Skeletal muscle tissue (tissue), 4 donors: ENCODE results near the gene MPIG6B. TPM values are rescaled to one million over a fixed set of nuclear protein-coding genes. Genes with fewer than 3 reads are reported as not detected.

Source experiments
- H3K27ac ChIP-seq: one replicate; pipeline ENCODE4 v1.7.0; 2013; ENCODE audit warnings: mild to moderate bottlenecking, low read depth, low read length, inconsistent platforms
- H3K27me3 ChIP-seq, 3 donors: one replicate each; pipeline ENCODE4 v1.7.0; 2013; ENCODE audit warnings: low read length in 3 of 3; ENCODE audit not compliant: control insufficient read depth in 3 of 3, insufficient read depth in 3 of 3
- H3K36me3 ChIP-seq, 3 donors: one replicate each; pipeline ENCODE4 v1.7.0; 2013; ENCODE audit warnings: low read length in 3 of 3; ENCODE audit not compliant: control insufficient read depth in 3 of 3, insufficient read depth in 3 of 3
- H3K4me1 ChIP-seq, 3 donors: one replicate each; pipeline ENCODE4 v1.7.0; 2013; ENCODE audit warnings: low read length in 3 of 3, mild to moderate bottlenecking in 3 of 3; ENCODE audit not compliant: control insufficient read depth in 3 of 3, insufficient read depth in 3 of 3
- H3K4me3 ChIP-seq, 3 donors: one replicate each; pipeline ENCODE4 v1.7.0; 2013; ENCODE audit warnings: low read length in 3 of 3
- H3K9ac ChIP-seq, 3 donors: one replicate each; pipeline ENCODE4 v1.7.0; 2013; ENCODE audit warnings: low read length in 3 of 3, mild to moderate bottlenecking in 3 of 3, moderate library complexity in 2 of 3, low read depth in 1 of 3
- H3K9me3 ChIP-seq, 3 donors: one replicate each; pipeline ENCODE4 v1.7.0; 2013; ENCODE audit warnings: low read length in 3 of 3; ENCODE audit not compliant: control insufficient read depth in 3 of 3
- total RNA-seq: library from RNA; depleted of rRNA; stranded (reverse); fragments of >200 nt; gene quantifications from one replicate; pipeline ENCODE4 v1.2.3, GENCODE V29; 2014
- donor health status: Osteomylitis.

MPIG6B gene
- total RNA-seq, 1 donor from 2014 or later = 0.52 TPM

GRCh38 chr6:31710523-31711219 is 12.5 kb upstream of the MPIG6B start:
- Histone ChIP-seq H3K27me3 (peaks cover 0 to 5% (median 0%) of the 10 kb centered on the region in 3 donors), H3K36me3 (no peaks in the 10 kb centered on the region), H3K4me3 (no peak overlapping the region), H3K9ac (no peak overlapping the region), H3K9me3 (no peaks in the 10 kb centered on the region), H3K4me1 (peaks cover 0 to 5% (median 0%) of the 10 kb centered on the region in 3 donors), H3K27ac (no peak overlapping the region)

- H3K27ac ChIP-seq = no peak overlapping the region
- no peak overlapping the region for H3K9ac ChIP-seq
- H3K36me3 ChIP-seq = no peaks in the 10 kb centered on the region
- no peak overlapping the region for H3K4me3 ChIP-seq
- H3K4me1 ChIP-seq = peaks cover 0 to 5% (median 0%) of the 10 kb centered on the region in 3 donors
- H3K9me3 ChIP-seq = no peaks in the 10 kb centered on the region
- peaks cover 0 to 5% (median 0%) of the 10 kb centered on the region in 3 donors for H3K27me3 ChIP-seq
These were observed 11.9 kb upstream of the MPIG6B start for GRCh38 chr6:31711233-31711632.

GRCh38 chr6:31712296-31712695 is 10.9 kb upstream of the MPIG6B start:
- Histone ChIP-seq H3K27me3 (peaks cover 0 to 5% (median 0%) of the 10 kb centered on the region in 3 donors), H3K4me1 (peaks cover 0 to 5% (median 0%) of the 10 kb centered on the region in 3 donors), H3K36me3 (no peaks in the 10 kb centered on the region), H3K9ac (no peak overlapping the region), H3K27ac (no peak overlapping the region), H3K9me3 (no peaks in the 10 kb centered on the region), H3K4me3 (no peak overlapping the region)

GRCh38 chr6:31713465-31713864 is 9.7 kb upstream of the MPIG6B start:
- no peak overlapping the region for H3K27ac ChIP-seq
- no peaks in the 10 kb centered on the region for H3K9me3 ChIP-seq
- H3K36me3 ChIP-seq = no peaks in the 10 kb centered on the region
- H3K4me1 ChIP-seq = peaks cover 0 to 5% (median 0%) of the 10 kb centered on the region in 3 donors
- peaks cover 0 to 5% (median 0%) of the 10 kb centered on the region in 3 donors for H3K27me3 ChIP-seq
- H3K4me3 ChIP-seq = no peak overlapping the region
- no peak overlapping the region for H3K9ac ChIP-seq

GRCh38 chr6:31713991-31714684 is 9.0 kb upstream of the MPIG6B start:
- no peak overlapping the region for H3K4me3 ChIP-seq
- no peaks in the 10 kb centered on the region for H3K36me3 ChIP-seq
- H3K9me3 ChIP-seq = no peaks in the 10 kb centered on the region
- no peak overlapping the region for H3K9ac ChIP-seq
- peaks cover 0 to 5% (median 0%) of the 10 kb centered on the region in 3 donors for H3K27me3 ChIP-seq
- H3K4me1 ChIP-seq = peaks cover 0 to 5% (median 0%) of the 10 kb centered on the region in 3 donors
- H3K27ac ChIP-seq = no peak overlapping the region

- H3K27ac ChIP-seq = no peak within 1 kb of the TSS
- H3K27me3 ChIP-seq = peaks cover 0 to 5% (median 0%) of the 10 kb centered on the region in 3 donors
- no peak within 1 kb of the TSS for H3K9ac ChIP-seq
- no peaks in the 10 kb centered on the region for H3K36me3 ChIP-seq
- no peaks in the 10 kb centered on the region for H3K9me3 ChIP-seq
- no peak within 1 kb of the TSS for H3K4me3 ChIP-seq
- peaks cover 0 to 5% (median 0%) of the 10 kb centered on the region in 3 donors for H3K4me1 ChIP-seq
These were observed 7.9 kb upstream of the MPIG6B start, which contains the start of gene LY6G6D for GRCh38 chr6:31715022-31715958. Gene LY6G6D (plus strand): TSS chr6:31715348. CDS start chr6:31715356, 8 bp downstream.

GRCh38 chr6:31717499-31718222 is 5.5 kb upstream of the MPIG6B start:
- Histone ChIP-seq H3K9me3 (no peaks in the 10 kb centered on the region), H3K4me3 (no peak overlapping the region), H3K9ac (no peak overlapping the region), H3K27me3 (no peaks in the 10 kb centered on the region), H3K27ac (no peak overlapping the region), H3K4me1 (peaks cover 0 to 5% (median 0%) of the 10 kb centered on the region in 3 donors), H3K36me3 (no peaks in the 10 kb centered on the region)

- no peaks in the 10 kb centered on the region for H3K27me3 ChIP-seq
- H3K9me3 ChIP-seq = no peaks in the 10 kb centered on the region
- no peak overlapping the region for H3K27ac ChIP-seq
- no peak overlapping the region for H3K4me3 ChIP-seq
- no peak overlapping the region for H3K9ac ChIP-seq
- no peaks in the 10 kb centered on the region for H3K36me3 ChIP-seq
- peaks cover 0 to 5% (median 0%) of the 10 kb centered on the region in 3 donors for H3K4me1 ChIP-seq
These were observed 4.9 kb upstream of the MPIG6B start for GRCh38 chr6:31718265-31718664.

- no peaks in the 10 kb centered on the region for H3K9me3 ChIP-seq
- H3K4me3 ChIP-seq = no peak overlapping the region
- no peaks in the 10 kb centered on the region for H3K36me3 ChIP-seq
- H3K27ac ChIP-seq = no peak overlapping the region
- no peaks in the 10 kb centered on the region for H3K27me3 ChIP-seq
- peaks cover 0 to 5% (median 0%) of the 10 kb centered on the region in 3 donors for H3K4me1 ChIP-seq
- no peak overlapping the region for H3K9ac ChIP-seq
These were observed 4.2 kb upstream of the MPIG6B start for GRCh38 chr6:31719001-31719400.
